ENCODE data around the gene WFDC1.

The WFDC1 gene

GRCh38 chr16:84367750-84368307, 73.2 kb downstream of the WFDC1 start:
- Histone ChIP-seq H3K36me3 (ENCODE audit: control insufficient read depth, insufficient read depth, low read length) (no peaks in the 10 kb centered on the region), H3K9me3 (ENCODE audit: control insufficient read depth, low read length) (no peaks in the 10 kb centered on the region), H3K79me2 (no peaks in the 10 kb centered on the region), H3K9ac (no peak overlapping the region), H3K4me3 (ENCODE audit: low read depth, low read length) (peak overlapping the region; percentile 59), H3K4me1 (no peaks in the 10 kb centered on the region), H3K4me2 (ENCODE audit: low read length) (peak overlapping the region; percentile 94), H3K27me3 (ENCODE audit: control insufficient read depth, insufficient read depth, low read length) (no peaks in the 10 kb centered on the region), H2AFZ (peak overlapping the region; percentile 84), H3K27ac (no peak overlapping the region)
- TF ChIP-seq CTCF (IDR thresholded peaks at IDR 0.05), result no peak

GRCh38 chr16:84368308-84368996, 73.8 kb downstream of the WFDC1 start, which contains the start of gene ATP2C2:
Gene ATP2C2 (plus strand): TSS chr16:84368538. CDS start chr16:84368616, 78 bp downstream.
- Histone ChIP-seq H3K9ac (no peak within 1 kb of the TSS), H3K9me3 (ENCODE audit: control insufficient read depth, low read length) (no peaks in the 10 kb centered on the region)

GRCh38 chr16:84369105-84369504, 74.4 kb downstream of the WFDC1 start:
- peak overlapping the region; percentile 94 for H3K4me2 ChIP-seq (ENCODE audit: low read length)
- TF ChIP-seq CTCF (IDR thresholded peaks at IDR 0.05), result no peak
- H3K4me1 ChIP-seq, result no peaks in the 10 kb centered on the region
- no peak overlapping the region for H3K9ac ChIP-seq
- H3K27ac ChIP-seq, result no peak overlapping the region
- H3K9me3 ChIP-seq (ENCODE audit: control insufficient read depth, low read length), result no peaks in the 10 kb centered on the region
- no peaks in the 10 kb centered on the region for H3K27me3 ChIP-seq (ENCODE audit: control insufficient read depth, insufficient read depth, low read length)
- H3K79me2 ChIP-seq, result no peaks in the 10 kb centered on the region
- H2AFZ ChIP-seq, result no peak overlapping the region
- no peak overlapping the region for H3K4me3 ChIP-seq (ENCODE audit: low read depth, low read length)
- H3K36me3 ChIP-seq (ENCODE audit: control insufficient read depth, insufficient read depth, low read length), result no peaks in the 10 kb centered on the region

More at GRCh38 chr16:84368308-84368996, 73.8 kb downstream of the WFDC1 start, which contains the start of gene ATP2C2:
- Histone ChIP-seq H3K4me2 (ENCODE audit: low read length) (peak within 1 kb of the TSS; percentile 94), H3K4me3 (ENCODE audit: low read depth, low read length) (peak within 1 kb of the TSS; percentile 59), H3K79me2 (no peaks in the 10 kb centered on the region), H3K27ac (no peak within 1 kb of the TSS), H3K36me3 (ENCODE audit: control insufficient read depth, insufficient read depth, low read length) (no peaks in the 10 kb centered on the region), H3K27me3 (ENCODE audit: control insufficient read depth, insufficient read depth, low read length) (no peaks in the 10 kb centered on the region), H2AFZ (peak within 1 kb of the TSS; percentile 84), H3K4me1 (no peaks in the 10 kb centered on the region)
- no peak for TF ChIP-seq CTCF (IDR thresholded peaks at IDR 0.05)

- Histone ChIP-seq H2AFZ (no peak overlapping the region), H3K4me3 (ENCODE audit: low read depth, low read length) (no peak overlapping the region), H3K9ac (no peak overlapping the region), H3K4me1 (no peaks in the 10 kb centered on the region), H3K9me3 (ENCODE audit: control insufficient read depth, low read length) (no peaks in the 10 kb centered on the region), H3K4me2 (ENCODE audit: low read length) (no peak overlapping the region), H3K36me3 (ENCODE audit: control insufficient read depth, insufficient read depth, low read length) (no peaks in the 10 kb centered on the region), H3K79me2 (no peaks in the 10 kb centered on the region), H3K27me3 (ENCODE audit: control insufficient read depth, insufficient read depth, low read length) (no peaks in the 10 kb centered on the region), H3K27ac (no peak overlapping the region)
- TF ChIP-seq CTCF (IDR thresholded peaks at IDR 0.05), result no peak
Observed at GRCh38 chr16:84369938-84370627, 75.4 kb downstream of the WFDC1 start.

Measured in parathyroid adenoma (tissue), 2 donors.